ENCODE measurements around the gene MTCL3.
A peak's percentile ranks its signal among the peaks of the same experiment; 100 is the strongest.

The MTCL3 gene

GRCh38 chr6:127518710-127519468, at the start of gene MTCL3:
Gene MTCL3, minus strand, starts transcription at chr6:127519335.
- peak; percentile 74 for DNase-seq (ENCODE audit: low spot score)

GRCh38 chr6:127567476-127567875, 48.3 kb upstream of the MTCL3 start:
- DNase-seq (ENCODE audit: low spot score), result no peak

DNA sequence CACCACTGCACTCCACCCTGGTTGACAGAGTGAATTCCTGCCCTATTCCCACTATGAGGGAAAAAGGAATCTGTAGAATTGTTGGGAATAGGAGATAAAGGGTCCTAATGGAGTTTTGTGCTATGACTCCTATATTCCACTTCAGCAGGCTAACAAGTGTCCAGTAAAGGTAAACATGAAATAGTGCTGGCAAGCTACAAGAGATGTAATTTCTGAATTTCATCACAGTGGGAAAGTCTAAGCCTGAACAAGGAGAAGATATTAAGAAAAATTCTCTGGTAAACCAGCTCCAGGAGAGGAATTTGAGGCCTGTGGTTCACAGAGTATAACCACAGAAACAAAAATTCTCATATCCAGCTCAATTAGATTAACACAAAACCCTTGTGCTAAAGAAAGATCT, 47.5 kb upstream of the MTCL3 start:
- DNase-seq (ENCODE audit: low spot score), result no peak

GRCh38 chr6:127566119-127566518, 47.0 kb upstream of the MTCL3 start:
- no peak for DNase-seq (ENCODE audit: low spot score)

DNA sequence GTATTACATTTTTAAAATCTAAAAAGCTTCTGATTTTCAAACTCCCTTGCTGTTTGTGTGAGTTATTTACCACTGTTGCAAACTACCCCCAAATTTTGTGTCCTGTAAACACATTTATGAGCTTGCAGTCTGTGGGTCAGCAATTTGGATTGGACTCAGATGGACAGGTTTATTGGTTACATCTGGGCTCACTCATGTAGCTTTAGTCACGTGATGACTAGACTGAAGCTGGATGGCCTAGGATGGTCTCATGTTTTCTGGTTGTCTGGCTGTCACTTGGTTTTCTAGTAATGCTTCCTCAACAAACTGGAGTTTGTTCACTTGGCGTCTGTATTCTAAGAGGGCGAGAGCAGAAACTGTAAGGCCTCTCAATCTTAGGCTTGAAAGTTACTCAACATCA, 45.6 kb upstream of the MTCL3 start:
- no peak for DNase-seq (ENCODE audit: low spot score)

DNA sequence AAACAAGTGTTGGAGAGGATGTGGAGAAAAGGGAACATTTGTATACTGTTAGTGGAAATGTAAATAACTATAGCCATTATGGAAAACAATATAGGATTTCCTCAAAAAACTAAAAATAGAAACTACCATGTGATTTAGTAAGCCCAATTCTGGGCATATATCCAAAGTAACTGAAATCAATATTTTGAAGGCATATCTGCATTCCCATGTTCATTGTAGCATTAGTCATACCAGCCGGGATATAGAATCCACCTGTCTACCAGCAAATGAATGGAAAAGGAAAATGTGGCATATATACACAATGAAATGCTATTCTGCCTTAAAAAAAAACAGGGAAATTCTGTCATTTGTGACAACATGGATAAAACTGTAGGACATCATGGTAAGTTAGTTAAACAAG, 42.5 kb upstream of the MTCL3 start:
- no peak for DNase-seq (ENCODE audit: low spot score)

GRCh38 chr6:127554435-127555006, 35.4 kb upstream of the MTCL3 start:
- peak; percentile 15 for DNase-seq (ENCODE audit: low spot score)

GRCh38 chr6:127550403-127550802, 31.3 kb upstream of the MTCL3 start:
- no peak for DNase-seq (ENCODE audit: low spot score)

- DNase-seq (ENCODE audit: low spot score), result peak; percentile 5
Observed at GRCh38 chr6:127547904-127548649, 28.9 kb upstream of the MTCL3 start.

GRCh38 chr6:127547215-127547614, 28.1 kb upstream of the MTCL3 start:
- peak; percentile 8 for DNase-seq (ENCODE audit: low spot score)

- no peak for DNase-seq (ENCODE audit: low spot score)
Observed at GRCh38 chr6:127539272-127539671, 20.1 kb upstream of the MTCL3 start.

GRCh38 chr6:127538750-127539264, 19.7 kb upstream of the MTCL3 start:
- DNase-seq (ENCODE audit: low spot score), result no peak

- no peak for DNase-seq (ENCODE audit: low spot score)
Observed at GRCh38 chr6:127533736-127534135, 14.6 kb upstream of the MTCL3 start.

GRCh38 chr6:127533011-127533410, 13.9 kb upstream of the MTCL3 start:
- DNase-seq (ENCODE audit: low spot score), result no peak

GRCh38 chr6:127522714-127523113, 3.6 kb upstream of the MTCL3 start:
- DNase-seq (ENCODE audit: low spot score), result no peak

DNA sequence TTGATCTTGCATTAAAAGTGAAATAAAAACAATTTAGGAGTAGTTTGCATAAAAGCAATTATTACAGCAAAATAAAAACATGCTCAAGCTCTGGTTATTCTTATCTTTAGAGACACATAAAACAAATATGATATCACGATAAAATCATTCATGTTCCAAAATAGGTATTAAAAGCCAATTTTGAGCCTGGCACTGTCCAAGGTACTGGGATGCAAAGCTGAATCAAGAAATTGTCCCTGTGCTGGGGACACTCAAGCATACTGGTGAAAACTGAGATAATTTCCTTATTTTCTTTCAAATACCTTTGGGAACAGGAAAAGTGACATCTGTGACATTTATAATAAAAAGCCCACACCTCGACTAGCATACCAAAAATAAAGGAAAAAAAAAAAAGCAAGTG, 931 bp upstream of the MTCL3 start:
- DNase-seq (ENCODE audit: low spot score), result no peak

DNA sequence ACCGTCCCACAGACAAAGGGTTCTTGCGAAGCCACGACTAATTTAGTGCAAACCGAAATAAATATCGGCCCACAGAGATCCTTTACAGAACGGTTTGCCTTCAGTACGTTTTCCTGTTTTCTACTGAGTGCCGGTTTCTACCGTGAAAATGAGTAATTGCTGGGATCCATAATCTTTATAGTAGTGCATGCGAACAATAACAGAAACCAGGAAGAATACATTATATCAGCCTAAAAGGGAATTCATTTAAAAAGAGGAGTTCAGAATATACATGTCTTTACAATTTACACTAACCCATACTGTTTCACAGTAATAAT, 292 bp upstream of the MTCL3 start:
- DNase-seq (ENCODE audit: low spot score), result no peak

DNA sequence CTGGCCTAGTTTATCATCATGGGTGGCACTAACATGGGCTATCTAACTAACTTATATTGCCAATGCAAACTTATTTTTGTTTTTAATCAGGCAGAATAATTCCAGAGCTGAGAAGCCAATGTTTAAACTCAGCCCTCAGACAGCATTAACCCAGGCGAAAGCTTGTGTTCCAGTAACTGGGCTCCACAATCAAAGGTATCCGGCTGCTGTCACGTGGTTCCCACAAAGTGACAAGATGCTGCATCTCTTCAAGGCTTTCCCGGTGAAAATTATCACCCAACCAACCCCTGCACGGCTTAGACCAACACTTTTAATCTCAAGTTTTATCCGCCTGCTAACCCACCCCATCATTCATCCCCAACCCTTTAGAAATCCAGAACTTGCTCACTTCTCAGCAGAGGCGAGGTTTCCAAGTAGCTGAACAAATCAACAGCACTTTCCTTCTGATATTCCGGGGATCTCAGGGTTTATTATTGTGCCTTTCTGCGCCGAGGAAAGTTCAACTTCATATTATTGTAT, 885 bp downstream of the MTCL3 start:
- no peak for DNase-seq (ENCODE audit: low spot score)

DNA sequence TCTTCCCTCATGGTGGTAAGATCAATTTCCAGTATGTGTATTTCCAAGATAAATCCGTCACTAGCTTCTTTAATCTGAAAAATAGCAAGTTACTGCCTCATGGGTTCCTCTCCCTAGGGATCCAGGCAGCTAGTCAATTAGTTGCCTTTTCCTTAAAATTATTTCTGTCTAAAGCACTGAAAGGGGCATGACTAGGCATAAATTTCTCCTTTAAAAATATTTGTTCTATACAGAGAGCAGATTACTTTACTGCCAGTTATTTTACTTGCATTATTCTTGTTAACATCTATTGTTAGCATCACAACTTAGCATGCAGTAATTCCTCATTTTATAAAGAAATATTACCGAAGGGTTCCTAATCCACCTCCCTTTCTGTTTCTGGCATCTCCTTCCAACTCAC, 1.4 kb downstream of the MTCL3 start:
- no peak for DNase-seq (ENCODE audit: low spot score)

GRCh38 chr6:127516662-127517273, 2.4 kb downstream of the MTCL3 start:
- DNase-seq (ENCODE audit: low spot score), result peak; percentile 39

- peak; percentile 29 for DNase-seq (ENCODE audit: low spot score)
Observed at GRCh38 chr6:127515794-127516661, 3.1 kb downstream of the MTCL3 start.
